Kidney (tissue), 14 donors: ENCODE results near the gene CR1. TPM values are rescaled to one million over a fixed set of nuclear protein-coding genes. Genes with fewer than 3 reads are reported as not detected.

ENCODE experiments used
- DNase-seq, 5 donors: peaks; one replicate each; pipeline ENCODE4 v3.0.0-alpha.2; 2013 to 2020
- FAIRE-seq: peaks from 2 replicates; lab custom pipeline; 2012; peaks lifted over from hg19 to GRCh38; lab: Jason Lieb, UNC
- H3K27ac ChIP-seq, 2 donors: one replicate each; pipeline ENCODE4 v1.7.0; 2013; ENCODE audit warnings: low read depth in 2 of 2, low read length in 2 of 2, inconsistent platforms in 1 of 2
- H3K27me3 ChIP-seq: one replicate; pipeline ENCODE4 v1.7.1; 2013; ENCODE audit warnings: low read length, inconsistent platforms; ENCODE audit not compliant: control insufficient read depth, insufficient read depth
- H3K36me3 ChIP-seq, 3 donors: one replicate each; pipeline versions ENCODE4 v1.7.0 to v1.7.1; 2013; ENCODE audit warnings: low read length in 3 of 3, control low read depth in 1 of 3, inconsistent platforms in 1 of 3; ENCODE audit not compliant: insufficient read depth in 3 of 3, control insufficient read depth in 2 of 3
- H3K4me1 ChIP-seq, 3 donors: one replicate each; pipeline versions ENCODE4 v1.7.0 to v1.7.1; 2013; ENCODE audit warnings: low read length in 3 of 3, inconsistent platforms in 1 of 3, low read depth in 1 of 3; ENCODE audit not compliant: control insufficient read depth in 2 of 3, insufficient read depth in 2 of 3
- H3K4me3 ChIP-seq, 3 donors: one replicate each; pipeline versions ENCODE4 v1.7.0 to v1.8.1; 2013; ENCODE audit warnings: low read length in 3 of 3, control low read depth in 1 of 3, inconsistent platforms in 1 of 3
- H3K9ac ChIP-seq, 3 donors: one replicate each; pipeline versions ENCODE4 v1.7.0 to v1.7.1; 2013; ENCODE audit warnings: low read length in 3 of 3, control low read depth in 1 of 3, inconsistent platforms in 1 of 3
- H3K9me3 ChIP-seq, 3 donors: one replicate each; pipeline versions ENCODE4 v1.7.0 to v1.7.1; 2013; ENCODE audit warnings: low read length in 3 of 3, control low read depth in 1 of 3, inconsistent platforms in 1 of 3; ENCODE audit not compliant: control insufficient read depth in 2 of 3, insufficient read depth in 1 of 3
- intact Hi-C: fragments of 100-400 bp; cut with DNase I; formaldehyde crosslinking; loops from one replicate; pipeline ENCODE4 v1.11.1; 2022
- polyA plus RNA-seq: library from polyadenylated mRNA; stranded (reverse); fragments of 350-450 nt; fragmentation: Illumina TruSeq; extraction: RNeasy Lipid Tissue Mini Kit (QIAGEN cat#74804); gene quantifications from one replicate; pipeline ENCODE4 v1.2.3, GENCODE V29; 2014; ENCODE audit warnings: low read depth, low replicate concordance; ENCODE audit not compliant: insufficient read depth
- total RNA-seq: library from RNA; stranded (reverse); fragmentation: NEBNext Ultra II Directional; extraction: Animal tissue kit (Norgen Biotek cat#: 25700); gene quantifications from one replicate; pipeline ENCODE4 v1.2.1, GENCODE V29; 2021
- TF ChIP-seq, protein P1 (sequence below): IDR thresholded peaks from 3 replicates; pipeline ENCODE4 v1.5.1; 2012; ENCODE audit warnings: mild to moderate bottlenecking, moderate library complexity, borderline replicate concordance; ENCODE audit not compliant: insufficient read depth; ENCODE audit errors: extremely low read depth
- donor health status: control.
- donor health status: control.
- donor health status: control.
- donor health status: control.
- donor health status: control.
- donor health status: DM: yes; HTN: yes; CAD: no.
- donor health status: Normal renal cell carcinoma (clear cell type).

Gene CR1
- total and polyA plus RNA-seq, 2 donors from 2014 or later: 2.6 to 12.2 TPM

GRCh38 chr1:207499573-207499972 lies 3.6 kb downstream of the CR1 start:
- peaks cover 2 to 5% (median 2%) of the 10 kb centered on the region in 3 donors for H3K4me1 ChIP-seq
- H3K4me3 ChIP-seq: no peak overlapping the region
- DNase-seq (peak in 4 of 5 donors; percentile 66 to 90 (median 82)), FAIRE-seq (no peak)
- no peak overlapping the region for H3K27ac ChIP-seq
- intact Hi-C loops: no loop called here
- no peaks in the 10 kb centered on the region for H3K9me3 ChIP-seq
- H3K36me3 ChIP-seq: no peaks in the 10 kb centered on the region
- no peak overlapping the region for H3K9ac ChIP-seq
- H3K27me3 ChIP-seq: peaks cover 20% of the 10 kb centered on the region
- TF ChIP-seq, protein P1, sequence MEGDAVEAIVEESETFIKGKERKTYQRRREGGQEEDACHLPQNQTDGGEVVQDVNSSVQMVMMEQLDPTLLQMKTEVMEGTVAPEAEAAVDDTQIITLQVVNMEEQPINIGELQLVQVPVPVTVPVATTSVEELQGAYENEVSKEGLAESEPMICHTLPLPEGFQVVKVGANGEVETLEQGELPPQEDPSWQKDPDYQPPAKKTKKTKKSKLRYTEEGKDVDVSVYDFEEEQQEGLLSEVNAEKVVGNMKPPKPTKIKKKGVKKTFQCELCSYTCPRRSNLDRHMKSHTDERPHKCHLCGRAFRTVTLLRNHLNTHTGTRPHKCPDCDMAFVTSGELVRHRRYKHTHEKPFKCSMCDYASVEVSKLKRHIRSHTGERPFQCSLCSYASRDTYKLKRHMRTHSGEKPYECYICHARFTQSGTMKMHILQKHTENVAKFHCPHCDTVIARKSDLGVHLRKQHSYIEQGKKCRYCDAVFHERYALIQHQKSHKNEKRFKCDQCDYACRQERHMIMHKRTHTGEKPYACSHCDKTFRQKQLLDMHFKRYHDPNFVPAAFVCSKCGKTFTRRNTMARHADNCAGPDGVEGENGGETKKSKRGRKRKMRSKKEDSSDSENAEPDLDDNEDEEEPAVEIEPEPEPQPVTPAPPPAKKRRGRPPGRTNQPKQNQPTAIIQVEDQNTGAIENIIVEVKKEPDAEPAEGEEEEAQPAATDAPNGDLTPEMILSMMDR: peak; percentile 46

DNA sequence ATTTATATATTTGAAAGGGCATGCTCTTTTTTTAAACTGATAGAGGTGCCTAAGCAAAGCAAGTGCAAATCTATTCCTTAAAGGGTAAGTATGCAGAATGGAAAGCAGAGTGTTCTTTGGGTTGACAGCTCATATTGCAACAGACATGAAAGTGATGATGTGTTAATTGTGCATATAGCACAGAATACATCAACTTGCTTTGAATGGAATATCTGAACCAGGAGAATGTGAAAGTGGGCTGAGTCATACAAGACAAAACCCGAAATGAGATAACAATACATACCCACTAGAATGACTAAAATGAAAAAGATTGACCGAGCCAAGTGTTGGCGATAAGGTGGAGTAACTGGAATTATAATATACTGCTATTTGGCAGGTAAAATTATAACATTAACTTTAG lies 4.3 kb downstream of the CR1 start:
- Histone ChIP-seq H3K27me3 (peaks cover 20% of the 10 kb centered on the region), H3K36me3 (no peaks in the 10 kb centered on the region), H3K9me3 (no peaks in the 10 kb centered on the region), H3K4me3 (no peak overlapping the region), H3K9ac (no peak overlapping the region), H3K4me1 (peaks cover 2 to 7% (median 2%) of the 10 kb centered on the region in 3 donors), H3K27ac (no peak overlapping the region)
- TF ChIP-seq, protein P1: no peak
- FAIRE-seq (no peak), DNase-seq (no peak)
- intact Hi-C loops: no loop called here

DNA sequence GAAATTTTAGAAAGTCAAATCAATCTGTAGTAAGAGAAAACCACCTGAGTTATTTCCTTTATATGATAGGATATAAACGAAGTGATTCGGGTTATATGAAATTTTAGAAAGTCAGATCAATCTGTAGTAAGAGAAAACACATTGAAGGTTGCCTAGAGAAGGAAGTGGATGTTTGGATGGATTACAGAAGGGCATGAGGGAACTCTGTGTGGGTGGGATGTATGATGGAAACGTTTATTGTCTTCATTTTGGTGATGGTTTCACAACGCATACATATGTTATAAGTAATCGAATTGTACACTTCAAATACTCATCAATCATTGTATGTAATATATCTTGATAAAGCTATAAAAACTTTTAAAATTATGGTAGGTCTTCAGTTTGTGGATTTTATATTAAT lies 5.1 kb downstream of the CR1 start:
- Histone ChIP-seq H3K36me3 (no peaks in the 10 kb centered on the region), H3K27ac (no peak overlapping the region), H3K27me3 (peaks cover 15% of the 10 kb centered on the region), H3K4me3 (no peak overlapping the region), H3K9me3 (no peaks in the 10 kb centered on the region), H3K4me1 (peaks cover 0 to 3% (median 0%) of the 10 kb centered on the region in 3 donors), H3K9ac (no peak overlapping the region)
- intact Hi-C loops: no loop called here
- TF ChIP-seq, protein P1: no peak
- FAIRE-seq: no peak
- DNase-seq: no peak

DNA sequence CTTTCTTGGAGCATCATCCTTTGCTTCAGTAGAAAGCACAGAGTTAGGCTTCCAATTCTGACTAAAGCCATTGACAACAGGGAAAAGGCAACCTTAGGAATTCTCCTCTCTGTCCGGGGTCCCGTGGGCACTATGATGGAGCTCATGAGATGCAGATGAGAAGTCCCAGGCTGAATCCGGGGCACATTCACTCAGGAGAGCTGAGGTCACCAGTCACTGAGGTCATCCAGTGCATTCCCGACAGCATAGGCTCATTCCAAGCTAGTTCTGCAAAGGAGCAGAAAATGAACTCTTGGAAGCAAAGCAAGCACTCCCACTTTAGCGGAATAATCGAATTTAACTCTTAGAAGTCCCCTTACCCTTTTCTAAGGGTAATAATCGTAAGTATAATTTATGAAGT lies 6.8 kb downstream of the CR1 start:
- intact Hi-C loops: no loop called here
- Histone ChIP-seq H3K36me3 (no peaks in the 10 kb centered on the region), H3K27ac (no peak overlapping the region), H3K9ac (no peak overlapping the region), H3K4me1 (peaks cover 0 to 3% (median 0%) of the 10 kb centered on the region in 3 donors), H3K9me3 (no peaks in the 10 kb centered on the region), H3K27me3 (peaks cover 8% of the 10 kb centered on the region), H3K4me3 (no peak overlapping the region)
- FAIRE-seq: no peak
- TF ChIP-seq, protein P1: no peak
- no peak for DNase-seq
